ENCODE measurements around the gene ENOPH1.
"Not testable (repeated sequence)": the region's sequence is repeated elsewhere in the genome, so short reads cannot be mapped to it uniquely, and the experiment has no call there.

The ENOPH1 gene

DNA sequence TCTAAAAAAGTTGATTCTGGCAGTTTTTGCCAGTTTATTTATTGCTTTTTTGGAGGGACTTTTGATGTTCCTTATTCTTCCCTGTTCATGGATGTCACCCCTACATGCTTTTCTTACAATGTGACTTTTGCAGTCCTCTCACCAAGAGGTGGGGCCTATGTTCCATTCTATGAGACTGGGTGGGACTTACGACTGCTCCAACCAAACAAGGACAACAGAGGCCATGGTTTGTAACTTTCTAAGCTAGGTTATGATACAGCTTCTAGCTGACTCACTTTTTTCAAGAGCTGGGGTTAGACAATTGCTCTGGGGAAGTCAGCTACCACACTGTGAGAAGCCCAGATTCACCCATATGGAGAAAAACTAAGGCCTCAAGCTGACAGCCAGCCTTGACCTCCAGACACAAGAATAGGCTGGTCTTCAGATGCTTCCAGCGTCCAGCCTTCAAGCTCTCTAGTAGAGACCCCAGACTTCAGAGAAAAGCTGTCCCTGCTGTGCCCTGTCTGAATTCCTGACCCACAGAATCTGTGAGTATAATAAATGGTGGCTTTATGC lies 39.5 kb downstream of the ENOPH1 start:
- no peak for DNase-seq (ENCODE audit: low read depth in 2 of 2)

DNA sequence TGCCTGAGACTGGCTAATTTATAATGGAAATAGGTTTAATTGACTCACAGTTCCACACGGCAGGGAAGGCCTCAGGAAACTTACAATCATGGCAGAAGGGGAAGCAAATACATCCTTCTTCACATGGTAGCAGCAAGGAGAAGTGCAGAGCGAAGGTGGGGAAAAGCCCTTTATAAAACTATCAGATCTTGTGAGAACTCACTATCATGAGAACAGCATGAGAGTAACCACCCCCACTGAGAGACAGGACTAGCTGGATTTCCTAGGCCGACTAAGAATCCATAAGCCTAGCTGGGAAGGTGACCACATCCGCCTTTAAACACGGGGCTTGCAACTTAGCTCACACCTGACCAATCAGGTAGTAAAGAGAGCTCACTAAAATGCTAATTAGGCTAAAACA lies 42.7 kb downstream of the ENOPH1 start:
- DNase-seq (ENCODE audit: low read depth in 2 of 2): not testable (repeated sequence)

DNA sequence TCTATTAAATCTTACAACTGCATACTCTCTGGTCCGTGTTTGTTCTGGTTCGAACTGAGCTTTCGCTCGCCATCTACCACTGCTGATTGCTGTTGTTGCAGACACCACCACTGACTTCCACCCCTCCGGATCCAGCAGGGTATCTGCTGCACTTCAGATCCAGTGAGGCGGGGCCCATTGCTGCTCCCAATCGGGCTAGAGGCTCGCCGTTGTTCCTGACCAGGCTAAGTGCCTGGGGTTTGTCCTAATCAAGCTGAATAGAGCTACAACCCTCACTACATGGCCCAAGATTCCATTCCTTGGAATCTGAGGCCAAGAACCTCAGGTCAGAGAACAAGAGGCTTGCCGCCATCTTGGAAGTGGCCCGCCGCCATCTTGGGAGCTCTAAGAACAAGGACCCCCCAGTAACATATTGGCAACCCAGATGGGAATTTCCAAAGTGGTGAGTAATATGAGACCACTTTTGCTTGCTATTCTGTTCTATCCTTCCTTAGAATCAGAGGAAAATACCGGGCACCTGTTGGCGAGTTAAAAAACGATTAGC lies 43.3 kb downstream of the ENOPH1 start:
- DNase-seq (ENCODE audit: low read depth in 2 of 2): no peak

DNA sequence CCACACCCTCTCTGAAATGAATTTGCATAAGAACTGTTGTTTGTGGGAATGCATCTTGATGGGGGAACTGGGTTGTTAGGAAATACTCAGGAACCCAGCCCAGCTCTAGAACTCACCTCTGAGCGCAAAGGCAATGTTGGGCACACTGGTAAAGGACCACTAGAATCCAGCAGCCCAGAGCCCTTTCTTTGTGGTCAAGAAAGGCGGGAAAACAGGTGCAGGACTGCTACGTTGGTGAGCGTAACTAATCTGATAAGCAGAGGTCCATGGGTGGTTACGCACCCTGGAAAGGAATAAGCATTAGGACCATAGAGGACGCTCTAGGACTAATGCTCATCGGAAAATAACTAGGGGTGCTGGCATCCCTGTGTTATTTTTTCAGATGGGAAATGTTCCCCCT lies 45.5 kb downstream of the ENOPH1 start:
- not testable (repeated sequence) for DNase-seq (ENCODE audit: low read depth in 2 of 2)

DNA sequence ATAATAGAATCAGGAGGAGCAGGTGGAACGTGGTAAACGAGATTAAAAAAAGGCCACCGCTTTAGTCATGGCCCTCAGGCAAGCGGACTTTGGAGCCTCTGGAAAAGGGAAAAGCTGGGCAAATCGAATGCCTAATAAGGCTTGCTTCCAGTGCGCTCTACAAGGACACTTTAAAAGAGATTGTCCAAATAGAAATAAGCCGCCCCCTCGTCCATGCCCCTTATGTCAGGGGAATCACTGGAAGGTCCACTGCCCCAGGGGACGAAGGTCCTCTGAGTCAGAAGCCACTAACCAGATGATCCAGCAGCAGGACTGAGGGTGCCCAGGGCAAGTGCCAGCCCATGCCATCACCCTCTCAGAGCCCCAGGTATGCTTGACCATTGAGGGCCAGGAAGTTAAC lies 47.1 kb downstream of the ENOPH1 start:
- DNase-seq (ENCODE audit: low read depth in 2 of 2): not testable (repeated sequence)

DNA sequence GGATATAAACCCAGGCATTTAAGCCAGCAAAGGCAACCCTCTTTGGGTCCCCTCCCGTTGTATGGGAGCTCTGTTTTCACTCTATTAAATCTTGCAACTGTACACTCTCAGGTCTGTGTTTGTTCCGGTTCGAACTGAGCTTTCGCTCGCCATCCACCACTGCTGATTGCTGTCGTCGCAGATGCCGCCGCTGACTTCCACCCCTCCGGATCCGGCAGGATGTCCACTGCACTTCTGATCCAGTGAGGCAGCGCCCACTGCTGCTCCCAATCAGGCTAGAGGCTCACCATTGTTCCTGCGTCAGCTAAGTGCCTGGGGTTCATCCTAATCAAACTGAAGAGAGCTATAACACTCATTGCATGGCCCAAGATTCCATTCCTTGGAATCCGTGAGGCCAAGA lies 49.2 kb downstream of the ENOPH1 start:
- DNase-seq (ENCODE audit: low read depth in 2 of 2): no peak

DNA sequence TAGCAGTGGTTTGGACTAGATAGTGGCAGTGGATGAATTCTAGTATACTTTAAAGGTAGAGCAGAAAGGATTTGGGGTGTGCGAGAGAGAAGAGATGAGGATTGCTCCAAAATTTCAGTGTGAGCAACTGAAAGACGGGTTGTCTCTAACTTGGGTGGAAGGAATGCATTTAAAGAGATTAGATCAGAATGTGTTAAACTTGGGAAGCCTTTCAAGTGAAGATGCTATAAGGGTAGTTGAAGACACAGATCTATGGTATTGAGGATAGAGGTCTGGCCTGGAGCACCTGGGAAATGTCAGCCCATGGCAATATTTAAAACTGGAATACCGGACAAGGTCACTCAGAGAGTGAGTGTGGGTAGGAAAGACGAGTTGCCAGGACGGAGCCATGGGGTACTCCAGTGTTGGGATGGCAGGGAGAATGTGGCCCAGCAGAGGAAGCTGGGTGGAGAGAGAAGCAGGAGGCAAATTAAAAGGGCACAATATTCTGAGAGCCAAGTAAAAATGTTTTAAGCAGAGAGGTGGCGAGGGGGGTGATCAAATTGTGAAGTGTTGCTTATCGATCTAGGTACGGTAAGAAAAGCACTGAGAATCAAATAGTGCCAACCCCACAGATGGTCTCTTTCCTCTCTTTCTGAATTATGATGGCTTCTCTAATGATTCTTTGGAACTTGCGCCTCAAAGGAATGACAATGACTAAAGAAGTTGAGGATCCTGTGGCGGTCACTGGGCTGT lies 50.5 kb downstream of the ENOPH1 start:
- no peak for DNase-seq (ENCODE audit: low read depth in 2 of 2)

DNA sequence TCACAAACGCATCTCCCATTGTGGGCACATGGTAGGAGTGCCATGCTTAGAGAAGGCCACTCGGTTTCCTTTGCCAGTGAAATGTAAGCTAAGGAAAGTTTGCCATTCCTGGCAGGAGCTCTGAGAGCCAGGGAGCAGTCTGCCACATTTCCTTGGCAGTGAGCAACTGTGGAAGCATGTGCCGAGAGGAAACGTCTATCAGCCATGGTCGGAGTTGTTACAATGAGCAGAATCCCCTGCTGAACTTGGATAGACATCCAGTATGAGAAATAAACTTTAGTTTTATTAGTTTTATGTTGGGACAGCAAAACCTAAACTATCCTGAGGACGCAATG lies 51.1 kb downstream of the ENOPH1 start:
- DNase-seq (ENCODE audit: low read depth in 2 of 2): no peak

DNA sequence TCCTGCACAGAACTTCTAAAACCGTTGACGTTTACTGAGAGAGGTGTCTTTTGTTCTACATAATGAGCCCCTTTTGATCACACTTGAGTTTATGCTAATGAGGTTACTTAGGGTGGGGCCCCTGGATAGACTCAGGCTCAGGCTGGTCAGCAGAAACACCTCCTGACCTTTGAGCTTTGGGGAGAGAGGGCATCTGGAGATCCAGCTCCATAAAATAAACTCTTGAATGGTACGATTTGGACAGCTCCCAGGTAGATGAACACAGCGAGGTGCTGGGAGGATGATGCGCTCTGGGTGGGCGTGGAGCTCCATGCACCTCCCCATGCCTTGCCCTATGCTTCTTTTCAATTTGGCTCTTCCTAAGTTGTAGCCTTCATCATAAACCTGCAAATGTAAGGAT lies 52.0 kb downstream of the ENOPH1 start:
- no peak for DNase-seq (ENCODE audit: low read depth in 2 of 2)

DNA sequence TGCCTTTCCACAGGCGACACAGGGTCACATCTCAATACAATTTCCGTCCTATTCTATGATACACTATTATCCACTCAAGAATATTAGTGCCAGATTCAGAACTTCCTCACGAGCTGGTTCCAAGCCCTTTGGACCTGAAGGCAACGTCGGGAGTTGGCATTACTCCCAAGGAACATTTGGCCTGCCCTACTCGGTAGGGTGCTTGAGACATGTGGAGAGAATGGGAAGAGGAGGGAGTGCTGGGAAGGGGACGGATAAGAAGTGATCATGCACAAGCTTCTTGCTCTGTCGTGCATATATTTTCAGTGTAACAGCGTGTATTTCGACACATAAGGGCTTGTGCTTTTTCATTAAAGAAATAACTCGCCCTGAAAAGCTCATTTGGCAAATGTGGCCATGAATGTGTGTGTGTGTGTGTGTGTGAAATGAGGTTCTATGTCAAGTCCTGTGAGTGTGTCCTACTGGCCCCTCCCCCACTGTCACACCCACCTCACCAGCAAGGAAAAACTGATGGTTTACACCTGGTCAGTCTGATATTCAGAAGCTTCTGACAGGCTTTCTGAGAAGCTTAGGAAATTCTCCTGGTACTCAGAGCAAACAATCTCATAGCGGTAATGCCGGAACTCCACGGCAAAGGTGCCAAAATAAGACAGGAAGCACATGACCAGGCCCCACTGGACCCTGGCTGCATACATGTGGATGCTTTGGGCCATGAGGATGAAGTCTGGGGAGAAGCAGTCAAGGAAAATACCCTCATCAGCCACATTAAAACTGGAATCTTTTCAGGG lies 54.8 kb downstream of the ENOPH1 start:
- no peak for DNase-seq (ENCODE audit: low read depth in 2 of 2)

DNA sequence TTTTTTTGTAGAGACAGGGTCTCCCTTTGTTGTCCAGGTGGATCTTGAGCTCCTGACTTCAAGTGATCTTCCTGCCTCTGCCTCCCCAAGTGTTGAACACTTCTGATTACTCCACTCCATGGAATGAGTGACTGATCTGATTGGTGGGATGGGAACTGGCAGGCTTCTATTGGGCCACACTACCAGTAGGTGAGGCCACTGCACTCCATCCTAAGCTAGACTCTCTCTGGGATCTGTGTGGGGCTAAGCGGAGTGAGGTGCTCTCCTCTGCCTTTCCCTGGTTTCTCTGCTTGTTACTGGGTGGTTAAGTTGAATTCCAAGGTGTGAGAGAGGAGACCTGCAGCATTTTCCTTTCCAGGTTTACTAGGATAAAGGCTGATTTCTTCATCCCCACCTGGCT lies 58.7 kb downstream of the ENOPH1 start:
- DNase-seq (ENCODE audit: low read depth in 2 of 2): no peak

DNA sequence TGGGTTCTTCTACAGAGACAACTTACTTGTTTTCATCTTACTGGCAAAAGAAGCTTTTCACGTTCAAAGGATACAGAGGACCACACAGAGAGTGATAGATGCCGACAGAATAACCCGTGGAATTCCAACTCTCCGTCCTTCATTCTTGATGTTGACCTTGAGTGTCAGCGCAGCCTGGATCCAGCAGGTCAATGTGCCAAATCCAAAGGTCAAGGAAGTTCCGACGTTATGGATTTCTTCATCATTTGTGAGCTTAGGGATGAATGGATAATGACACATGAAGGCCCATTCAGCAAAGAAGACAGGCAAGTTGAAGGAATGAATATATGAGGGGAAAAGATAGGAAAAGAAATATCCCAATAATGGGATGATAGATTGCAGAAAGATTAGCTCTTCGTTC lies 59.6 kb downstream of the ENOPH1 start:
- DNase-seq (ENCODE audit: low read depth in 2 of 2): no peak

DNA sequence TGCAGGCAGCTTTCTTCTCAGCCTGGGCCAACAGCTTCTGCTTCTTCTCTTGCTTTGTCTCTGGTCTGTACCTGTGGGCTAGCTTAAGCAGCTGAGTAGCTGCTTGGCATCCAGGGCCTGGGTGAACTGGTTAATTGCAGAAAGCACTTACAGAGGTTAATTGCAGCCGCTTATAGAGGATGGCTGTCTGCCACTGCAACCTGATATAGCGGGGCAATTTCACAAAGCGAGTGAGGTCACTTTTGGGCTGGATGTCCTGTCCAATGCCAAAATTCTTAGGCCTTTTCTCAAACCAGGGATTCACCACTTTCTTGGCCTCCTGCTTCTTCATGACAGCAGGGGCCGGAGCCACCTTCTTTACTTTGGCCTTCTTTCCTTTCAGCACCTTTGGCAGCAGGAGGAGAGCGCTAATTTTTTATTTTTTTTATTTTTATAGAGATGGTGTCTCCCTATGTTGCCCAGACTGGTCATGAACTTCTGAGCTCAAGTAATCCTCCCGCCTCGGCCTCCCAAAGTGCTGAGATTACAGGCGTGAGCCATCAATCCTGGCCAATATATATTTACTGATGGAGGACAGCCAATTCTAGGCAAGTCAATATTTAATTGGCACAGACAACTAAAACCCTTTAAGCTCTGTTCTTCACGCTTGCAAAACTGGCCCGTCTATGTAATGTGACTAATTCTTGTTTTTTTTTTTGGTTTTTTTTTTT lies 61.0 kb downstream of the ENOPH1 start:
- no peak for DNase-seq (ENCODE audit: low read depth in 2 of 2)

DNA sequence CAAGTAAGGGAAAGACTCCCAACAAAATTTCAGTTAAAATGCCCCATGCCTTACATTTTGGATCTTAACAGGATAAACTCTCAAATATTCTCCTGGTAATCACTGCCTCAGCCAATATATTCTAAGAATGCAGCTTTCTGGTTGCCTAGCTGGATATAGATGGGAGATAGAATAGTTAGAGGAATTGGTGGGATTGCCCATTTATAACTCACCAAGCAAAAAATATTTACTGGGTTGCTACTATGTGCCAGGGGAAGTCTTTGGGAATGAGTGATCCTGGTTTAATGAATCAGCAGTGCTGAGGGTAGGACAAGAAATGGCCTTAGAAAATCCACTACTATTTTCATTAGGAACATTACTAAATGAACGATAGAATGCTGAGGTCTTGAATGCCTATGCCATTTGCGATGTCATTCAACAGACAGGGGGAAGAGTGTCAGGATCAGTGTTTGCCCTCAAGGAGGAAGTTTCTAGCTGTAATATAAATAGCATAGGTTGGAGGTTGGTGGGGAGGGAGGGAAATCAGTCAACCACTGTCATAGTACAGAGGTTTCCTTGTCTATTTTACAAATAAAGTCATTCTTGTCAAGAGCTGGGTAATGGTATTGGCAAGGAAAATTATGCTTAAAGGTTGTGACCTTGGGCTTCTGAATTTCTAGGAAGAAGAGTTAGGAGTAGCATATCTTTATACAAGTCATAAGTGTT lies 63.5 kb downstream of the ENOPH1 start:
- DNase-seq (ENCODE audit: low read depth in 2 of 2): no peak

DNA sequence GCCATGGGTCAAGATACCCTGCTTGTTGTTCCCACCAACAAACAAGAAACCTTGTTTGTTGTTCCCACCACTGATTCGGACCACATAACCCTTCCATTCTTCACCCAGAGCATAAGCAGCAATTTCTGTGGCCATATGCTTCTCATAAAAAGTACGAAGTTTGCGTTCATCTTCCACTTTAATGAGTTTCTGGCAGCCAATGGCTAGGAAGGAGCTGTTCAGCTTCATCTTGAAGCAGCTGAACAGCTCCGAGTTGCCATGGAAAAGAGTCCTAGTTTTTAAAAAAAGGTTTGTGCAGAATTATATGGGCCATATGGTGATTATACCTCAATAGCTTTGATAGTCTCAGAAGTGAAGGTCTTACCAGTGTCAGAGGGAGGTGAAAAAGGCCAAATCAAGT lies 65.3 kb downstream of the ENOPH1 start:
- DNase-seq (ENCODE audit: low read depth in 2 of 2): no peak

DNA sequence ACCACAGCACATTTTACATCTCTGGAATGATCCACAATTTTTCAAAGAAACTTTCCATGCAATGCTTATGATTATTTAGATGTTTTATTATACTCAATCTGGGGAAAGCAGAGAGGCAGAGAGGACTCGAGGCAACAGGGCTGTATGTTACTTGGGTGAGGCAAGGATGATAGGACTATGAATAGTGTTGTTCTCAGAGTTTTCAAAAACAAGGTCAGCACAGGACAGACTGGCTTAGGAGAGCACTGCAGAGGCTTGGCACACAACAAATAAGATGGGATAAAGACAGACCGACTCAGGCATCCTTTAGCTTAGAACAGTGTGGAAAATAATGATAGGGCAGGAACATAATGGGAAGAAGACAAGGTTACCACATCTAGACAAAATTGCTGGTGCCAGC lies 66.0 kb downstream of the ENOPH1 start:
- no peak for DNase-seq (ENCODE audit: low read depth in 2 of 2)

DNA sequence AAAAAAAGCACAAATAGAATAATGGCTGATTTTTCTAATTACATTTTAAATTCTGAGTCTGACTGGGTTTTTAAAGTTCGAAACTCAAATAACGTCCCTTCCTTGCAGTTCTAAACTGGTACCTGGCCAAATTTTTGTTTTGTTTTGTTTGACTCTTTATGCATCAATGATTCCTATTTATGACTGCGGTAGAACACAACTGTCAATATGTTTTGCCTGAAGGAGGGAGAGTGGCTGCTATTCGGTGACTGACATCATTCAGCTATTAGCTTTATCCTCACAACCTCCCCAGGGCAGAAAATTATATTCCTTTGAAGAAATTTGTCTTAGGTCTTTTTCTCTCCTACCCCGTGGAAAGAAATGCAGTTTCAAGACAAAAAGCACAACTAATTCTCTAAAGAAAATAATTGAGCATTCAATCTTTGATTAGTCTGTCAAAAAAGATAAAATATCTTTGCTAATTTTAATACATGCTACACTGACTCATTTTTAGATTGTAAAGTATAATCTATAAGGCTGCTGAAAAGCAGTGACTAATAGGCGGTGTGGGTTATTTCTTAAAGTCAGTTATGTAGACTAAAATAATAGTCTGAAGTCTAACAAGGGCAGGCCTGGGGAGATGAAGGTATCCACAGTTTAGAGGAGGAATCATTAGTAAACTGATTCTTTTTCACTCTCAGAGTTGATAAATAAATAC lies 69.5 kb downstream of the ENOPH1 start:
- DNase-seq (ENCODE audit: low read depth in 2 of 2): no peak

DNA sequence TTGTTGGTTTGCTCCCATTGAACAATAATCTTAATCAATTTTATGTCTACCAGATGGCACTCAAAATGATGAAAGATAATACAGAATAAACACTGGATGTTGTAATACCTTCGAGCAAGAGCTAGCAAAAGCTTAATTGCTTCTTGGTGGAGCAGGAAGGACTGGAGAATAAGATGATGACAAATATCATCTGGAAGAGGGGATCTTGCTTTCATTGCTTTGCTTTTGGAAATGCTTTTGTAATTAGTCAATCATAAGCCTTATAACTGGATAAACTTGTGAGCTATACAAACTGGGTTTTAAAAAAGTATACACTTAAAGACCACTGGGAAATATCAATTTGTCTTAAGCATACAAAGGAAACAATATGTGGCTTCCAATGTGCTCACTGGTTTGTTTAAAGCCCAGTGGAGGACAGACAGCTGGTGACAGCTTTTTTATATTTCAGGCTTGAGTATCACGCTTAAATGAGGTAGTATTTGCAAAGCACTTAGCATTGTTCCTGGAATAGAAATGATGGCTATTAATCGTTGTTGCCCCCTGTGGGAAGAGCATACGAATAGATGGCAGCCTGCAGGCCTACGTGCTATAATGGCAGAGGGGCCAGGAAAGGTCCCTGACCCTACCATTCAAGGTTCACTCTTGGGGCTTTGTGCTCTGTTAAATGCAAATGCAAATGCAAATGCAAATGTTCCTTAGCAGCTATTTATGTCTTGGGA lies 70.2 kb downstream of the ENOPH1 start:
- no peak for DNase-seq (ENCODE audit: low read depth in 2 of 2)

DNA sequence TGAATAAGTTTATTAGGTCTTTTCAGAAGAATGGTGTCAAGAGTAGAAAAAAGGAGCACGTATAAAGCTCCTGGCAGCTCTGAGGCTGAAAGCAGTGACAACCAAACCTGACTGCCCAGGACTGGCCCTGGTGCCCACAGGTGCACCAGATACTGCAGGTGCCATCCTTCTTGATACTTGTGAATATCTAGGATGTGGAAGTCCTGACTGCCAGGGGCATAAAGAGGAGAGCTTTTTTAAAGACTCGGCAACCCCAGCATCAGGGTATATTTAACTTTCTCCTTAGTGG lies 70.7 kb downstream of the ENOPH1 start:
- no peak for DNase-seq (ENCODE audit: low read depth in 2 of 2)

DNA sequence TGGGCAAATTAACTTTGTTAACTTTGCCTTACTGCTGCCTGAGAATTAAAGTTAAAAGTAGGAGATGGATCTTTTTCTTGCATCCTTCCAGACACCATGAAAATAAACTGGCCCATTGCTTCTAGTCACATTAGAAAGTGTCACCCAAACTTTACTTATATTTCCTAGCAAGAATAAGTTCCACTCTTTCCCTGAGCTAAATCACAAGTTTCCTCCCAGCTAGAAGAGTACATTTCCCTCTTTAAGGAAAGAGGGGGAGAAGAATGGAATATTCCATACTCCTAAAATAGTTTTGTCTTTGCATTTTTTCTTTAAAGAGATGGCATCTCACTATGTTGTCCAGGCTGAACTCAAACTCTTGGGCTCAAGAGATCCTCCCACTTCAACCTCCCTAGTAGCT lies 77.6 kb downstream of the ENOPH1 start:
- no peak for DNase-seq (ENCODE audit: low read depth in 2 of 2)

All from stimulated activated CD4-positive, alpha-beta T cell treated with anti-CD3 and anti-CD28 coated beads, Interleukin-1b, Interleukin-23, amount 100 ng/mL, for 4 hours (primary cell).